Embryonic facial prominence (tissue), 1 donor: ENCODE data around the gene GPC5.
"Not testable (repeated sequence)": the region's sequence is repeated elsewhere in the genome, so short reads cannot be mapped to it uniquely, and the experiment has no call there.

Experiments used
- DNase-seq: peaks from one replicate; pipeline ENCODE4 v3.0.0-alpha.2; 2016; ENCODE audit errors: extremely low spot score

The GPC5 gene

DNA sequence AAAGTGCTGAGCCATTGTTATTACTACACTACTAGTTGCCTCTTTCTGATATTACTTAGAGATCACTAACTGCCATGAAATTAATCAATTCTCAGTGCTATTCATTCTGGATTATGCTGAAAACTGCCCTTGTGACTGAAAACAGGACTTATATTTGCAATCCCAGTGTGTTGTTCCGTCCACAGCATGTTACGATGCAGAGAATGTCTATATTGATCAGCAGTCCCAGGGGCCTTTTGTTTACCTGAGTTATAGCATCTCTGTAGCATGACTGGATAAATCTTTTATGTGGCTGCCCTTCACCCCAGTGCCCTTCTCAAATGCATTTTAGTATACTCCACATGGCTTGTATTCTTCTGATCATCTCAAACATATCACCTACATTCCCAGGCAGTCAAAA lies 251.0 kb downstream of the GPC5 start:
- no peak for DNase-seq

- DNase-seq = no peak
Observed at GRCh38 chr13:91652404-91653301, 254.2 kb downstream of the GPC5 start.

GRCh38 chr13:91655731-91656130 lies 257.3 kb downstream of the GPC5 start:
- no peak for DNase-seq

- DNase-seq = no peak
Observed at GRCh38 chr13:91657283-91657682, 258.9 kb downstream of the GPC5 start.

DNA sequence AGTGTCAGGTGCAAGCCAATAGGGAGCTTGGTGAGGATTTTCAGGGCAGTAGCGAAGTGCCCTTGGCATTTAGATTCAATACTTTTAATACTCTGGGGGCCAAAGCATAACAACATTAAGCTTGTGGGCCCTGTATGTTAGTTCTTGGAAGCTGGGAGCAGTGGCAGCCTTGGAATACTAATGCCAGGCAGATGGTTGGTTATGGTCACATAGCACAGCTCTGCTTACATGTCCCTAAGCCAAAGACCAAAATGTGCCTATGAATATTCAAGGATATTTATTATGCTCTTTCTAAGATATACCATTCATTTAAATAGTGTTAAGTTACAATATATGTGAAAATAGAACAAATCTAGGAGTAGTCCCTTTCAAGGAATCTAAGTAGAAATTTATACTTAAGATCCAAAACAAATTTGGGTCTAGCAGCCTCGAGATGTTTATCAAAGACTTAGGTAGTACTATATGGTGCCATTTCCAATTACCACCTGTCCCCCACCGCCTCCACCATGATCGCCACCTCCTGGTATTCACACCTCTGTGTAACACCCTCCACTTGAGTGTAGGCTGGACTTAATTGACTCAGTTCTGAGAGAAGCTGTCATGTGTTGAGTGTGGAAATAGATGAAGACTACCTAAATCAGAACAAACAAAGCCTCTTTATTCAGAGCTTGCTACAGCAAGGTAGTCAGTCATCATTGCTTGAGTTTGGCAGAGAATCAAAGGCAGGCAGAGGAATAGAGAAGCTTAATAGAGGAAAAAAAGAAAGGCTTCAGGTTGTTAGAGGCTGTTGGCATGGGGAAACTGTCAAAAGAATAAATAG lies 261.0 kb downstream of the GPC5 start:
- no peak for DNase-seq

DNA sequence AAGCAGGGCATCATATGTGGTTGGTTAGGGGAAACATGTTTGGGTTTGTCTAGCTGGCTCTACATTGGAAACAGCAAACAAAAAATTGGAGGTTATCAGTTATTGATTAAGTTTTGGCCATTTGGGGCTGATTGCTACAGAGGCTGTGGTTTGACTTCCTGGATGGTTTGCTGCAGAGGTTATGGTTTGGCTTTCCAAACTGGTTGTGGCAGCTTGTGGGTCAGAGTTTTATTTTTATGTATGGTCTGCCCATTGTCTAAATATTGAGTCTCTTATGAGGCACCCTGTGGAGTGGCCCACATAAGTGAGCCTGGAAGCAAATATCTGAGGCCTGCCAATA lies 261.6 kb downstream of the GPC5 start:
- no peak for DNase-seq

DNA sequence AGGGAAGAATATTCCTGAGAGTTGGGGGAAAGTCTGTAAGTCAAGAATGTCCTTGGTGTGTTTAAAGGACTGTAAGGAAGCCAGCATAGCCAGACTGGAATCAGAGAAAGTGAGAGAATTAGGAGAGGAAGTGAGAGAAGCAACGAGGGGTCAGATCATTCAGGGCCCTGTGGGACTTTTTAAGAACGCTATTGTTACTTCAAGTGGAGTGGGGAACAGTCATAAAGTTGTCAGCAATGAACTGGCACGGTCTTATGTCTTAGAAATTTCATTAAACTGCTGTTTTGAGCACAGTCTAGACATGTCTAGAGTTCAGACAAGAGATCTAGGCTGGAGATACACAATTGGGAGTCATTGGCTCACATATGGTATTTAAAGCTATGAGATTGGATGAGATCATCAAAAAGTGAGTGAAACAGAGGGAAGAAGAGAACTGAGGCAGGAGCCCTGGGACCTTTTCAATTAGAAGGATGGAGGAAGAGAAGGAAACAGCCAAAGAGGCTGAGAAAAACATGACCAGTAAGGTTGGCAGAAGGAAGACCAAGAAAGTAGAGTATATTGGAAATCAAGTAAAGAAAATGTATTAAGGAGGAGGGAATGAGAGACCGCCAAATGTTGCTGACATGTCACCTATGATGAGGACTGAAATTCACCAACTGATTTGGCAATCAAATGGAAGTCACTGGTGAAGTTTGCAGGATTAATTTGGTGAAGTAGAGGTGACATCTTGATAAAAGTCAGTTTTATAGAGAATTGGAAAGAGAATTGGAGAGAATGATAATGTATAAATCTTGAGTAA lies 263.5 kb downstream of the GPC5 start:
- DNase-seq = no peak

GRCh38 chr13:91664039-91664438 lies 265.6 kb downstream of the GPC5 start:
- DNase-seq = no peak

DNA sequence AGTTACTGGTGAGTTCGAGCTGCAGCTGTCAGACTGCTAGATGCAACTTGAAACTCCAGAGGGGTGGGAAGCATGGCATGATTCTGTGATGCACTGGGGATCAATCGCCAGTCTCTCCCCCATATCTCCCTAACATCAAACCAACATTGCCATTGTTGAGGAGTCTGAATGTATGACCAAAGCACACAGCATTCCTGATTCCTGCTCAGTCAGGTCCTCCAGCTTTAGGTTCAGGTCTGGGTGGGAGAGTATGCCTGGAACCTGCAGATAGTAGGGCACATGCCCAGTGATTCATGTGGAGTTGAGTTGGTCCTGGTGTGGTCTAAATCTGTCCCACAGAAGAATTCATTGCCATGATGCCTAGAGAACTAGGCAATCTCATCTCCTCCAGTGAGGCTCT lies 269.1 kb downstream of the GPC5 start:
- DNase-seq = no peak

- DNase-seq = no peak
Observed at GRCh38 chr13:91668866-91669495, 270.6 kb downstream of the GPC5 start.

DNA sequence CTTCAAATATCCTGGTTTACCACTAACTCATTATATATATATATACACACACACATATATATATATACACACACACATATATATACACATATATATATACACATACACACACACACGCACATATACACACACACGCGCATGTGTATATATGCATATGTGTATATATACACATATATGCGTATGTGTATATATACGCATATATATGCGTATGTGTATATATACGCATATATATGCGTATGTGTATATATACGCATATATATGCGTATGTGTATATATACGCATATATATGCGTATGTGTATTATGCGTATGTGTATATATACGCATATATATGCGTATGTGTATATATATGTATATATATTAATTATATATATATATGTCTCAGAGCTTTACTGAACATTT lies 275.9 kb downstream of the GPC5 start:
- not testable (repeated sequence) for DNase-seq

DNA sequence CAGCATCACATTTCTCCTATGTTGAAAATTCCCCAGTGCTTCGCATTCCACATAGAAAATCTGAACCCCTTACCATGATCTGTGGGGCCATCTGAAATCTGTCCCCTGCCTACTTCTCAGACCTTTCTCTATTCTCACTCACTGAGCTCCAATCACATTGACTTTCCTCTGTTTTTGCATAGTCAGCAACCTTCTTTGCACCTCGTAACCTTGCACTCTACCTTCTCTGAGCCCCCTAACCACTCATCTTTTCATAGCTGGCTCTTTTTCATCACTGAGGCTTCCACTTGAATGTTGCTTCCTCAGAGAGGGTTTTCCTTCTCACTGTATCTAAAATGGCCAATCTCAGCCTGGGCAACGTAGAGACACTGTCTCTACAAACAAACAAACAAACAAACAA lies 286.3 kb downstream of the GPC5 start:
- no peak for DNase-seq

GRCh38 chr13:91690944-91691343 lies 292.5 kb downstream of the GPC5 start:
- DNase-seq = no peak

GRCh38 chr13:91693466-91693865 lies 295.0 kb downstream of the GPC5 start:
- DNase-seq = no peak

- no peak for DNase-seq
Observed at GRCh38 chr13:91698308-91698707, 299.9 kb downstream of the GPC5 start.

GRCh38 chr13:91698767-91699166 lies 300.3 kb downstream of the GPC5 start:
- DNase-seq = no peak

DNA sequence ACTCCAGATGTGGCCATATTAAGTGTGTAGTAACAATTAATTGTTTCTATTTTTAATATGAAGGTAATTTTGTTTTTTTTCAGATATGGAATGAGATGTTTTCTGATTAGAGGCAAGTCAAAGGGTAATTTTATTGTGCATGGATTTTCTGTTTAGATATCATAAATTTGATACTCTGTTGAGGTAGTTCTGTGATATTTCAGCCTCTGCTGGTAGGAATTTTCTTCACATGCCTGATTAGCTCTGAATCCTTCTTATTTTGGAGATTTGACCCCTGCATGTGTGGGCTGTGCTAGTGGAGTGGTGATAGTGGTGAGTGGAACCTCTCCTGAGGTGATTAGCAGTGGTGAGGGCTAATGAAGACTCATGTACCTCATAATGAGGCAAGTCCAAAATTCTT lies 301.4 kb downstream of the GPC5 start:
- no peak for DNase-seq

GRCh38 chr13:91701975-91702374 lies 303.6 kb downstream of the GPC5 start:
- no peak for DNase-seq

GRCh38 chr13:91702411-91702810 lies 304.0 kb downstream of the GPC5 start:
- no peak for DNase-seq

GRCh38 chr13:91704398-91704797 lies 306.0 kb downstream of the GPC5 start:
- DNase-seq = no peak

- DNase-seq = no peak
Observed at GRCh38 chr13:91708558-91708957, 310.1 kb downstream of the GPC5 start.

DNA sequence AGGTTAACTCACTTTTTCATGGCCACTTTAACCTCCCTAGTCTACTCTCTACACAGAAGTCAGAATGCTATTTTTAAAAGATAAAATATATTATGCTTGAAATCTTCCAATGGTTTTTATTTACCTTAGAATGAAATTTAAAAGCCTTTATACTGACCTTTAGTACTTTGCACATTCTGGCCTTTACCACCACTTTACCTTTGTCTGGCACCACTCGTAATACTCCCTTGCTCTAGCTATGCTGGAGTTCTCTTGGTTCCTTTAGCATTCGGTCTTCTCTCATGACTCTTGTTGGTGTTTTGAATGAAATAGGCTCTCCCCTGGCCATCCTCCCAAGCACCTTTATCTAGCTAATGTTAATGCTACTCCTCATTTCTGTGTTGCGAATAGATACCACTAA lies 310.8 kb downstream of the GPC5 start:
- DNase-seq = no peak
